ENCODE results near the gene GNRH2.

DNA sequence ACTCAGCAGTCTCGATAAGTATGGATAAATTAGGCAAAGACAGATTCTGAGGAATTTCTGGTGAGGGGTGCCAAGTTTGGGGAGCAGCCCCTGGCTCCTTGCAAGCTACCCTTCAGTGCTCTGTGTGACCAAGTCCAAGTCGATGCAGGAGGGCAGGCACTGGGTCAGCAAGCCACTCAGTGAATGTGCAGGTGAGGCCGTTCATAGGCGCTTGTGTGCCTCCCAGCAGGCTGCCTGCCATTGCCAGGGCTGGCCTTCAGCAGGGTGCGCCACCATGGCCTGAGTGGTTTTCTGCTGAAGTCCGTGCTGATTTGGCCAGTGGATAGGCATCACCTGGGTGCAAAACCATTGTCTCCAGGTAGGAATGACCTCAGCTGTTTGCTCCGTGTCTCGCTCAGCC lies 3.3 kb upstream of the GNRH2 start:
- no peak for TF ChIP-seq EZH2 (IDR thresholded peaks at IDR 0.05; ENCODE audit: insufficient read depth, poor library complexity, severe bottlenecking)
- no peak for TF ChIP-seq EZH2phosphoT487 (IDR thresholded peaks at IDR 0.05; ENCODE audit: insufficient read depth, low read depth)
